ENCODE measurements around the gene GEMIN5.

The GEMIN5 gene

DNA sequence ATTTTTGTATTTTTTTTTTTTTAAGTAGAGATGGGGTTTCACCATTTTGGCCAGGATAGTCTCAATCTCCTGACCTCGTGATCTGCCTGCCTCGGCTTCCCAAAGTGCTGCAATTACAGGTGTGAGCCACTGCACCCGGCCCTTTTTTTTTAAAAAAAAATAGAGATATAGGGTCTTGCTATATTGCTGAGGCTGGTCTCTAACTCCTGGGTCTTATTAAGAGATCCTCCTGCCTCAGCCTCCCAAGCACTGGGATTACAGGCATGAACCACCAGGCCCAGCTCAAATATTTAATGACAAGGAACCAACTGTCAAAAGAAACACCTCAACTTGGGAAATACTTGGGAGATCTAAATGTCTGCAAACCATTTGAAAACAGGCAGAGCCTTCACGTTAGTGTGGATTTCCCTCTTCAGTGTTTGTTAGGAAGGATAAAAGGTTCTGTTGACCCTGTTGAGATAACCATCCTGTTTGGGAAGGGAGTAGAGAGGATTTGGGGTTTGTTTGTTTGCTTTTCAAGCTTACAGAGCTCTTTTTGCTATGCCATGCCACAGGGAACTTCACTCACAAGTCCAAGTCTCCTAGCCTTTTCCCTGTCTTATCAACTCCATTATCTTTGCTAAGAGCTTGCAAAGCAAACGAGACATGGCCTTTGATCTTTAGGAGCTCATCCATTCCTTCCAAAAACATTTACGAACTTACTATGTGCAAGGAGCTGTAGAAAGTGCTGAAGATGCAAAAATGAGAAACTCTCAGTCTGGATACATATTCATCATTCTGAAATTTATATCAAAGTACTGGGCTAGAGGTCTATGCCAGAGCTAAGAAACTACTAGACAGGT is 95.1 kb downstream of the GEMIN5 start:
- Histone ChIP-seq H3K27me3 (ENCODE audit: control insufficient read depth, insufficient read depth, low read length) (no peaks in the 10 kb centered on the region), H3K4me1 (peaks cover 39% of the 10 kb centered on the region), H3K9me3 (ENCODE audit: control insufficient read depth, low read length) (no peaks in the 10 kb centered on the region), H3K4me3 (ENCODE audit: low read depth, low read length) (no peak overlapping the region), H3K79me2 (peaks cover 34% of the 10 kb centered on the region), H2AFZ (no peak overlapping the region), H3K4me2 (ENCODE audit: low read length) (peak overlapping the region; percentile 16), H3K36me3 (ENCODE audit: control insufficient read depth, insufficient read depth, low read length) (no peaks in the 10 kb centered on the region), H3K9ac (no peak overlapping the region), H3K27ac (peak overlapping the region; percentile 87)
- TF ChIP-seq, protein P1, sequence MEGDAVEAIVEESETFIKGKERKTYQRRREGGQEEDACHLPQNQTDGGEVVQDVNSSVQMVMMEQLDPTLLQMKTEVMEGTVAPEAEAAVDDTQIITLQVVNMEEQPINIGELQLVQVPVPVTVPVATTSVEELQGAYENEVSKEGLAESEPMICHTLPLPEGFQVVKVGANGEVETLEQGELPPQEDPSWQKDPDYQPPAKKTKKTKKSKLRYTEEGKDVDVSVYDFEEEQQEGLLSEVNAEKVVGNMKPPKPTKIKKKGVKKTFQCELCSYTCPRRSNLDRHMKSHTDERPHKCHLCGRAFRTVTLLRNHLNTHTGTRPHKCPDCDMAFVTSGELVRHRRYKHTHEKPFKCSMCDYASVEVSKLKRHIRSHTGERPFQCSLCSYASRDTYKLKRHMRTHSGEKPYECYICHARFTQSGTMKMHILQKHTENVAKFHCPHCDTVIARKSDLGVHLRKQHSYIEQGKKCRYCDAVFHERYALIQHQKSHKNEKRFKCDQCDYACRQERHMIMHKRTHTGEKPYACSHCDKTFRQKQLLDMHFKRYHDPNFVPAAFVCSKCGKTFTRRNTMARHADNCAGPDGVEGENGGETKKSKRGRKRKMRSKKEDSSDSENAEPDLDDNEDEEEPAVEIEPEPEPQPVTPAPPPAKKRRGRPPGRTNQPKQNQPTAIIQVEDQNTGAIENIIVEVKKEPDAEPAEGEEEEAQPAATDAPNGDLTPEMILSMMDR (IDR thresholded peaks at IDR 0.05), result no peak

DNA sequence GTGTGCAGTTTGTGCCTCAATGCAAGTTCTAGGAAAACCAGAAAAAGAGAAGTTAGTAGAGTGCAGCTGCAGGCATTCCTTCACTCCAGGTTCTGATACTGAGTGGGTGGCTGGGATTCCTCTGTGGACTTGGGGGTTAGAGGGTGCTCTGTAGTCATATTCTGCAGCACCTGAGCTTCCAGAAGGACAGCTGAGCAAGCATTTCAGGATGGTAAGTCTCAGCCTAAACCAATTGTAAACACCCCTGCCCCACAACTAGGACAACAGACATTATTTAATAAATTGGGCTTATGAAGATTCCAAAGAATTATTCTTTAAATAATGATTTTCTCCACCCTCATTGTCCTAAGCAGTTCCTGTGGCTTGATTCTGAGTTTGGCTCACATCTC is 96.7 kb downstream of the GEMIN5 start:
- Histone ChIP-seq H3K79me2 (peaks cover 33% of the 10 kb centered on the region), H3K4me2 (ENCODE audit: low read length) (peak overlapping the region; percentile 32), H3K4me3 (ENCODE audit: low read depth, low read length) (no peak overlapping the region), H3K36me3 (ENCODE audit: control insufficient read depth, insufficient read depth, low read length) (no peaks in the 10 kb centered on the region), H3K9me3 (ENCODE audit: control insufficient read depth, low read length) (no peaks in the 10 kb centered on the region), H2AFZ (no peak overlapping the region), H3K4me1 (peaks cover 41% of the 10 kb centered on the region), H3K9ac (no peak overlapping the region), H3K27ac (peak overlapping the region; percentile 87), H3K27me3 (ENCODE audit: control insufficient read depth, insufficient read depth, low read length) (no peaks in the 10 kb centered on the region)
- TF ChIP-seq, protein P1 (IDR thresholded peaks at IDR 0.05), result no peak

DNA sequence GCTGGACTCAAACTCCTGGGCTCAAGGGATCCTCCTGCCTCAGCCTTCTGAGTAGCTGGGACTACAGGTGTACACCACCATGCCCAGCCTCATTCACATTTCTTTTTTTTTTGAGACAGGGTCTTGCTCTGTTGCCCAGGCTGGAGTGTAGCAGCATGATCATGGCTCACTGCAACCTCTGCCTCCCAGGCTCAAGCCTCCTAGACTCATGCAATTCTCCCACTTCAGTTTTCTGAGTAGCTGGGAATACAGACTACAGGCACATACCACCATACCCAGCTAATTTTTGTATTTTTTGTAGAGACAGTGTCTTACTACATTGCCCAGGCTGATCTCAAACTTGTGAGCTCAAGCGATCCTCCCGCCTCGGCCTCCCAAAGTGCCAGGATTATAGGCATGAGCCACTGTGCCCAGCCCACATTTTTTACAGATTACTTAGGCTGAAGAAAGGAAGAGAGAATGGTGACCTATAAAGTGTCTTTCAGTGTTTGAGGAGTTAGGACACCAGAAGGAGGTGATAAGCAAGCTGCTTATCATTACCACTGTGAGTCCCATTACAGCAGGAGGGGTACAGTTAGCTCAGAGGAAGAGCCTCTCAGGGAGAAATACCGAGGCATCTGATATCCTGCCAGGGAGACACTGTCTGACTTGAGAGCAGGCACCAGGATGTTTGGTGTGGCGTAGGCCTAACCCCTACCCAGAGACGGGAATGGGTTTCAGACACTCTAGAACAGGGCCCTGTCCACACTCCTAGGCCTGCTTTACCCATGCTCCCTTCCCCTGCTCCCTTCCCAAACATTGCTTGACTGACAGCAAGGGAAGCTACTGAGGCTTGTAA is 97.4 kb downstream of the GEMIN5 start:
- peaks cover 45% of the 10 kb centered on the region for H3K4me1 ChIP-seq
- peak overlapping the region; percentile 87 for H3K27ac ChIP-seq
- no peak overlapping the region for H3K9ac ChIP-seq
- peaks cover 35% of the 10 kb centered on the region for H3K79me2 ChIP-seq
- H3K4me2 ChIP-seq (ENCODE audit: low read length), result peak overlapping the region; percentile 32
- no peak overlapping the region for H2AFZ ChIP-seq
- H3K9me3 ChIP-seq (ENCODE audit: control insufficient read depth, low read length), result no peaks in the 10 kb centered on the region
- no peaks in the 10 kb centered on the region for H3K27me3 ChIP-seq (ENCODE audit: control insufficient read depth, insufficient read depth, low read length)
- H3K36me3 ChIP-seq (ENCODE audit: control insufficient read depth, insufficient read depth, low read length), result no peaks in the 10 kb centered on the region
- no peak overlapping the region for H3K4me3 ChIP-seq (ENCODE audit: low read depth, low read length)
- TF ChIP-seq, protein P1 (IDR thresholded peaks at IDR 0.05), result no peak
